GM21423 (cell line): ENCODE data around the gene LRIG2.
"Not testable (repeated sequence)": the region's sequence is repeated elsewhere in the genome, so short reads cannot be mapped to it uniquely, and the experiment has no call there.

Experiments
- ATAC-seq: cut with Tn5 transposase; IDR thresholded peaks from one replicate; pipeline ENCODE4 v1.9.1; 2021; ENCODE audit warnings: mild to moderate bottlenecking, moderate library complexity; ENCODE audit not compliant: unreplicated experiment

The LRIG2 gene, protein sequence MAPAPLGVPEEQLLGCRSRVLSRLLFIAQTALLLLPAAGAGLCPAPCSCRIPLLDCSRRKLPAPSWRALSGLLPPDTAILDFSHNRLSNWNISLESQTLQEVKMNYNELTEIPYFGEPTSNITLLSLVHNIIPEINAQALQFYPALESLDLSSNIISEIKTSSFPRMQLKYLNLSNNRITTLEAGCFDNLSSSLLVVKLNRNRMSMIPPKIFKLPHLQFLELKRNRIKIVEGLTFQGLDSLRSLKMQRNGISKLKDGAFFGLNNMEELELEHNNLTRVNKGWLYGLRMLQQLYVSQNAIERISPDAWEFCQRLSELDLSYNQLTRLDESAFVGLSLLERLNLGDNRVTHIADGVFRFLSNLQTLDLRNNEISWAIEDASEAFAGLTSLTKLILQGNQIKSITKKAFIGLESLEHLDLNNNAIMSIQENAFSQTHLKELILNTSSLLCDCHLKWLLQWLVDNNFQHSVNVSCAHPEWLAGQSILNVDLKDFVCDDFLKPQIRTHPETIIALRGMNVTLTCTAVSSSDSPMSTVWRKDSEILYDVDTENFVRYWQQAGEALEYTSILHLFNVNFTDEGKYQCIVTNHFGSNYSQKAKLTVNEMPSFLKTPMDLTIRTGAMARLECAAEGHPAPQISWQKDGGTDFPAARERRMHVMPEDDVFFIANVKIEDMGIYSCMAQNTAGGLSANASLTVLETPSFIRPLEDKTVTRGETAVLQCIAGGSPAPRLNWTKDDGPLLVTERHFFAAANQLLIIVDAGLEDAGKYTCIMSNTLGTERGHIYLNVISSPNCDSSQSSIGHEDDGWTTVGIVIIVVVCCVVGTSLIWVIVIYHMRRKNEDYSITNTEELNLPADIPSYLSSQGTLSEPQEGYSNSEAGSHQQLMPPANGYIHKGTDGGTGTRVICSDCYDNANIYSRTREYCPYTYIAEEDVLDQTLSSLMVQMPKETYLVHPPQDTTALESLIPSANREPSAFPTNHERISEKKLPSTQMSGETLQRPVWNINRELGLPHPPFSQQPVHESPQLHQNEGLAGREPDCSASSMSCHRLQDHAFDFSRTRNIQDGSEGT

DNA sequence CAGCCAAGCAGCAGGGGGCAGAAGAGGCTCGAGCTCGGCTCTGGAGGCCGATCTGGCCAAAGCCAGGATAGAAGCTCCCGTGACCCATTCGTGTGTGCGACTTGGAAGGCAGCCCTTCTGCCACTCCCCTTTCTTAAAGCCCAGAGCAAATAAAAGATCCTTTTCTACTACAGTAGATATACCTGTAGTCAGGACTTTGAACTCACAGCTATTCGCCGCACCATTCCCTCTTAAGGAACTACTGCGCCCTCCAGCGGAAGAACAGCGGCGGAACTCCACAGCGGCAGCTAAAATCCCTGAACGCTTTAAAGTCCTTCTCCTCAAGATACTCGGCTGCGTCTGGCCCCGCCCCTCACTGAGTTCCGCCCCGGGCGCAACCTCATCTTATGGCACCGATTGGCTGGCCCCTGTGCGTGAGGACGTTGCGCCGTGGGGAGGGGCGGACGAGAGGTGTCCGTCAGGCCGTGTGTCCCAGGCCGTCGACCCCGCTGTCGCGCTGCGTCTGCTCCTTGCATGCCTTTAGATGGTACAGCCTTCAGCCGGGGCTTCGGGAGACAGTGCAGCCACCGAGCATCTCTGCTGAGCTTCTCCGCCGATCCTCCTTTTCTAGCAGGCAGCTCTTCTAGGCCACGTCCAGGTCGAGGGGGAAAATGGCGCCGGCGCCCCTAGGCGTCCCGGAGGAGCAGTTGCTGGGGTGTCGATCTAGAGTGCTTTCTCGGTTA is at the start of gene LRIG2:
LRIG2 (plus strand) TSS at position 442 of the 722 bp plus-strand sequence; CDS start at position 651, 209 bp downstream.
- ATAC-seq, result peak; percentile 97

DNA sequence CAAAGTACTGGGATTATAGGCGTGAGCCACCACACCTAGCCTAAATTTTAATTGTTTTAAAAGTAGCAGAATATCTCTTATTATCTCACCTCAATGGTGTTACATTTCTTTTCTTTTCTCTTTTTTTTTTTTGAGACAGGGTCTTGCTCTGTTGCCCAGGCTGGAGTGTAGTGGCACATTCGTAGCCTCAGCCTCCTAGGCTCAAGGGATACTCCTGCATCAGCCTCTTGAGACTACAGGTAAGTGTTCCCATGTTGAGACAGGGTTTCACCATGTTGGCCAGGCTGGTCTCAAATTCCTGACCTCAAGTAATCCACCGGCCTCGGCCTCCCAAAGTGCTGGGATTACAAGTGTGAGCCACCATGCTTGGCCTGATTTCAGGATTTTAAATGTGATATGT is 49.7 kb upstream of the LRIG2 start:
- not testable (repeated sequence) for ATAC-seq

DNA sequence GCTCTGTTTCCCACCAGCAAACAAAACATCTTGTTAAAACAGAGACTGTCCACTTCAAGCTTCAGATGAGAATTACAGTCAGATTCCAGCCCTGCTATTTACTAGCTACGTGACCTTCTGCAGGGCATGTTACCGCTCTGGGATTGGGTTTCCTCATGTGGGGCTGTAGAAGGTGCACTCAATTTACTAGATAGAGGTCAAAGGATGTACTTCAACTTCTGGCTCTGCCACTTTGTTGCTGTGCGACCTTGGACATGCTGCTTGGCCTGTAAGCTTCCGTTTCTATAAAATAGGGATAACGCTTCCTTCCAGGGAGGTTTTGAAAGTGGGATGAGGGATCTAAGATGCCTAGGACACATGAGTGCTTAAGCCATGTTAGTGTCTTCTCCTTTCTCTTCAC is 46.0 kb upstream of the LRIG2 start:
- no peak for ATAC-seq

DNA sequence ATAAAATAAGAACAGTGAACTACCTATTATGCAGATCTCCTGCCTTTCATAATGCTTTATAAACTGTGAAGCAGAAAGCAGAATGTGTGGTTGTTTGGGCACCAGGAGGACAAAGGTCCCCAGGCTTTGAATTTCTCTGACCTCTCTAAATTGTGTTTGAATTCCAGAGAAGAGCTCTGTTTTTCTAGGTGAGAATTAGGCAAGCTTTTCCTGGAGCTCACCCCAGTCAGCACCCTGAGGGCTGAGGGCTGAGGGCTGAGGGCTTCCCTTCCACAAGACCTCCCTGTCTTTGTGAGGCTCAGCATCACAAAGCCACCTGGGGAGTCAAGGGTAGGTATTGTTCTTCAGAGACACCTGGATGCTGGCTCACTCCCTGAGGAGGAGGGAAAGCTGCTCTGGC is 45.5 kb upstream of the LRIG2 start:
- no peak for ATAC-seq

DNA sequence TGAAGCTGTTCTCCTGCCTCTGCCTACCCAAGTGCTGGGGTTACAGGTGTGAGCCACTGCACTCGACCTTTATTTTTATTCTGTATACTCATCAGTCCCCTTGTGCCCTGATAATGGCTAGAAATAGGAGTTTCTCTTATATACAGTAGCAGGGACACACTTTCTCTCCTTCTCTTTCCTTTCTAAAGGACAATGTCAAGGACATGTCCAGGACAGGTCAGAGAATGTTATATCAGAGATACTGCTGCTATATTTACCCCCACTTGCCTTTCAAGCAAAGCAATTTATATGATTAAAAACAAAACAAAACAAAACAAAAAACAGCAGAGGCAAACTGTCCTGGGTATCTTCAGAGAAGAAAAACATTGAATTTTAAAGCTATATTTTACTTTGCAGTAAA is 43.2 kb upstream of the LRIG2 start:
- ATAC-seq, result no peak

DNA sequence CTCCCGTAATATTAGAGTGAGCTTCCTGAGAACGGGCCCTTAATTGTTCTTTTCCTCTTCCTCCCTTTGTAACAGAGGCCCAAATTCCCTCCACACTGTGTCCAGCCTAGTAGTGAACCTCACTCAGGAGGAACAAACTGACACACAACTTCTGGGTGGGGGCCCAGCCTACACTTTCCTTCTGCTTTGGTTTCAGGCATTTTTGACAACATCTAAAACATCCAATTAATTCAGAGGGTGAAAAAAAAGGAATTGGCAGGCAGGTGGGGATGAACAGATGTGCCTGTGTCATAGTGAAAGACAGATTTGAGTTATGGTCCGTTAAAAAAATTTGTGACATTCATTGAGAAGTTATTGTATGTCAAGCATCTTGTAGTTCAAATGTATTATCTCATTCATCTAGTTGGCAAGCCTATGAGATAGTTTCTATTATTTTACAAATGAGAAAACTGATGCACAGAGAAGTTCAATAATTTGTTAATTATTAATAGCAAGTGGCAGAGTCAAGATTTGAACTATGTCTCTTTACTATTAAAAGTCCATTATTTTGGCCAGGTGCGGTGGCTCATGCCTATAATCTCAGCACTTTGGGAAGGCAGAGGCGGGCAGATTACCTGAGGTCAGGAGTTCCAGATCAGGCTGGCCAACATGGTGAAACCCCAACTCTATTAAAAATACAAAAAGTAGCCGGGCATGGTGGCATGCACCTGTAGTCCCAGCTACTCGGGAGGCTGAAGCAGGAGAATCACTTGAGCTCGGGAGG is 41.6 kb upstream of the LRIG2 start:
- peak; percentile 66 for ATAC-seq

DNA sequence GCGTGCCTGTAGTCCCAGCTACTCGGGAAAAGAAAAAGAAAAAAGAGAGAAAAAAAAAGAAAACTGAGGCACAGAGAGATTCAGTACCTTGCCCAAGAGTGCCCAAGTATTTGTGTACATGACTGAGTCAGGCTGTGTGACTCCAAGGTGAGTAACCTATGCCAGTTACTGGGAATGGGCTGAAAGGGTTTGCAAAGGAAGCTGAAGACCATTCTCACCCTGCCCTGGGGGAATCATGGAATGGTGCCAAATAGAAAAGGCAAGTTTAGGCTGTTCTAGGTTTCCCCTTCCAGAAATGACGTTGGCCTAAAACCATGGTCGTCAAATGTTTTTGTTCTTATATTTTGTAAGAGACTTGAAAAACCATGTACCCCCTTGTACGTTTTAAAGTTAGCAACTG is 37.9 kb upstream of the LRIG2 start:
- no peak for ATAC-seq

DNA sequence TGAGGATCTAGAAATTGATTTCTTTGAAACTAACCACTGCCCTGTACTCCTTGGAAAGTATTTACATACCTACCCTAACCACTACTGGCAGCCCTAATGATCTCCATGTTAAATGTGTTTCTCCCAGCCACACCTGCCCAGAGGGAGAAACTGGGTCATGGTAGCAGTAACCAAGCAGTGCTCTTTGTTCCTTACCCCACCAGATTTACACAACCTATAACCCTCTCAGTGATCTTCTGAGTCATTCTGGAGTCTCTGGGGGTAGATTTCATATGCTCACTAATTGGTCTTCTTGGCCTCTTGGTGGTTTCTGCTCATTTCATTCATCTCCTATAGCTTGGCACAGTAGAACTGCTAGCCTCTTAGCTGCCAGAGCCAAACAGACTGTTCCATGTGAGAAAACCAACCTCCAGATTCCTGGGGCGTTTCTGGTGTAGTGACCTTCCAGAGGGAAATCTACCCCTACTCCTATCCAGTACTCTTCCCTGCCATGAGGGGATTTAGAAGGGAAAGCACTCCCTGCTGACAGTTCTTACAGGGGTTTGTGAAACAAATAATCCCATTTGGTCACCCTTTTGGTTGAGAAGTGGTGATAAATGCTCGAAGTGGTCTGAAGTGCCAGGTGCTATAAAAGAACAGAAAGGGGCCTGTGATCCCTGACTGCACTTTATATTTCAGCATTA is 36.2 kb upstream of the LRIG2 start:
- no peak for ATAC-seq

DNA sequence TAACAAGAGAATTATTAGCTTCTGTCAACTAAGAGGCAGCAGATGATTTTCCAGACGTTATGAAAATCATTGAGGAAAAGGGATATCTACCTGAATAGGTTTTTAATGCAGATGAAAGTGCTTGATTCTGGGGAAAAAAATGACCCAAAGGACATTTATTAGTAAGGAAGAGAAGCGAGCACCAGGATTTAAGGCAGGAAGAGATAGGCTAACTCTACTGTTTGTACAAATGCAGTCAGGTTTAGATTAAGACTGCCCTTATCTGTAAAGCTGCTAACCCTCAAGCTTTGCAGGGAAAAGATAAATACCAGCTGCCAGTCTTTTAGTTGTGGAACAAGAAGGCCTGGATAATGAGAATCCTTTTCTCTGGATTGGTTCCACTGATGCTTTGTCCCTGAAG is 33.0 kb upstream of the LRIG2 start:
- no peak for ATAC-seq

DNA sequence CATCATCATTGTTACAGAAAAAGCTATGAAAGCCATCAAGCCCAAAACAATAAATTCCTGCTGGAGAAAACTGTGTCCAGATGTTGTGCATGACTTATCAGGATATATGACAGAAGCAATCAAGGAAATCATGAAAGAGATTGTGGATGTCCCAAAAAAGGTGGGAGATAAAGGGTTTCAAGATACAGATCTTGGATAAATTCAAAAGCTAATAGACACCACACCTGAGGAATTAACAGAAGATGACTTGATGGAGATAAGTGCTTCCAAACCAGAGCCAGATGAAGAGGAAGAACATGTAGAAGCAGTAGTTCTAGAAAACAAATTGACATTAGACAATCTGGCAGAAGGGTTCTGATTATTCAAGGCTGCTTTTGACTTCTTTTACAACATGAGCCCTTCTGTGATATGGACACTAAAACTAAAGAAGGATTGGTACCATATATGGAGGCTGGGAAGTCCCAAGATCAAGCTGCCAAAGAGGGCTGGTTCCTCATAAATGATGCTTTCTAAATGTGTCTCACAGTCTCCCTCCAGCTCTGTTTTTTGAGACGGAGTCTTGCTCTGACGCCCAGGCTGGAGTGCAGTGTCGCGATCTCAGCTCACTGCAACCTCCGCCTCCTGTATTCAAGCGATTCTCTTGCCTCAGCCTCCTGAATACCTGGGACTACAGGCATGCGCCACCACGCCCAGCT is 32.1 kb upstream of the LRIG2 start:
- ATAC-seq, result no peak

DNA sequence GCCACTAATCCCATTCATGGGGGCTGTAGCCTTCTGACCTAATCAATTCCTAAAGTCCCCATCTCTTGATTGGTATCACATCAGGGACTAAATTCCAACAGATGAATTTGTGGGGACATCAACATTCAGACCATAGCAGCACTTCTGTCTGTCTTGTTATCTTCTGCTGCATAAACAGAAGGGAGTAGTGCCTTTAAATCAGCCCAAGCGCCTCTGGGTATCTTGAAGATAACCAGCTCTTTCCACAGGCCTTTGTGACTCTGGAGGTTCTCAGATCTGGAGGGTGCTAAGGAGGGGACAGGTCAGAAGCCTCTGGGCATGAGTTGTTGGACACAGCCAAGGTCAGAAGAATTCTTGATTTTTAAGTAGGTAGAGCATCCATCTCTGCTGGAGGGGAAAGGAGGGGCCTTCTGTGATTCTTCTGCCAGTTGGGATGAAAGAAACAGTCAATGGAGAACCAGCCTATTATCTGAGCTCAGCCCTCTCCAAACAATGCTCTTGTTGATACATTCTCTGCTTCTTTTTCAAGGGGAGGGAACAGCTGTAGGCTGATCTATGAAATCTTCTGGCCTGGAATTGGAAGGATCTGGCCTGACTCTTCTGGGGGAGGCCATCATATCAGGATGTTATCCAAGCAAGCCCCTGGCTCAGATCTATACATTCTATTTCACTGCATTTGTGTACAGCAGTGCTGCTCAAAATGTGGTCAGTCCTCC is 31.3 kb upstream of the LRIG2 start:
- no peak for ATAC-seq

DNA sequence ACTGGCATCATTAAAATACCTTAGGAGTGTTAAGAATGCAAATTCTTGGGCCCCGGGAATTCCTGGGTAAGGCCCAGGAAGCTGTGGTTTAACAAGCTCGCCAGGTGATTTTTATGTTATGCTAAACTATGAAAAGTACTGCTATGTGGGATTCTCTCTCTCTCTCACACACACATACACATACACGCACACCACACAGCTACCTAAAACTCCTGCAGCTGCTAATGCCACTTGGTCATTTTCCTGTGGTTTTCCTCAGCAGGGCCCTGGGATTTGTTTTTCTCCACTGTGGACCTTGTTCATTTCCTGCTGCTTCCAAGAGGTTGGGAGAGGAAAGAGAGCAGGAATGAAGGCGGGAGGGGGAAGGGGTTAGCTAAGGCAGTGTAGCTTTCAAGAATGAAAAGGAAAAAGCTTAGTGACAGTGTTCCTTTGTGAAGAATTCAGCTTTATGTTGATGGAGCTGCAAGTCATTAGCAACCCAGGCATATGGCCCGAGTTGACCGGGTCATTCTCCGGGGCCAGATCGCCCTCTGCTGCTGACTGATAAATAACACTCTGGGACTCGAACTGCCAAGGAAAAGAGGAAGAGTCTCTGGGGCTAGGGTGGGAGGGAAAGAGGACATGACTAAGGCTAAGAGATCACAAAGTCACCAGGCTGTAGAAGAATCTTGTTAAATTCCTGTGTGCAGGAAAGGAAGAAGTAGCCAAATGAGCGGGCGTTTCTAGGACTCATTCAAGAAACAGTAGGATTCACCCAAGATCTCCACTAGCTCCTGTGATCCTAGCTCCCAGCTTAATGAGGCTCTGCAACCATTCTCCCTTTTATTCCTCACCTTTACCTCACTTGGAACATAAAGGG is 30.5 kb upstream of the LRIG2 start:
- ATAC-seq, result peak; percentile 73

DNA sequence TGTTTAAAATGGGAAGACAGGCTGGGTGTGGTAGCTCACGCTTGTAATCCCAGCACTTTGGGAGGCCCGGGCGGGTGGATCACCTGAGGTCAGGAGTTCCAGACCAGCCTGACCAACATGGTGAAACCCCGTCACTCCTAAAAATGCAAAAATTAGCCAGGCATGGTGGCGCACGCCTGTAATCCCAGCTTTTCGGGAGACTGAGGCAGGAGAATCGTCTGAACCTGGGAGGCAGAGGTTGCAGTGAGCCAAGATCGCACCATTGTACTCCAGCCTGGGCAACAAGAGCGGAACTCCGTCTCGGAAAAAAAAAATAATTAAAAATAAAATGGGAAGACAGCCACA is 29.9 kb upstream of the LRIG2 start:
- ATAC-seq, result not testable (repeated sequence)

DNA sequence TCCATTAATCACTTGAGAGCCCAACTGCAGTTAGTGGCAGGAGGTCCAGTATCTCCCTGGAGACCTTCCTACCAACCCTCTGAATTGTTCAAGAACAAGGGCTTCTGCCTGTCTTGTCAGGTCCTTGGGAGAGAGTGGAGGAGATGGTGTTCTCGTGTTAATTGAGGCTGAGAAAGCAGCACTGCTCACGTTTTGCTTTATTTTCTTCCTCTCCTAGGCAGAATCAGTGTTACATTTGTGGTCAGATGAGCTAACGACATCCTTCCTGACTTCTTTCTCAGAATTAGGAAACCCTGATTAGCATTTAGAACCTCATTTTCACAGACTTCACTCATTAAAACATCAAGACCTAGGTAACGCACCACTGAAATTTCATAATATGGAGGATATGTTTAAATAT is 26.4 kb upstream of the LRIG2 start:
- ATAC-seq, result no peak

DNA sequence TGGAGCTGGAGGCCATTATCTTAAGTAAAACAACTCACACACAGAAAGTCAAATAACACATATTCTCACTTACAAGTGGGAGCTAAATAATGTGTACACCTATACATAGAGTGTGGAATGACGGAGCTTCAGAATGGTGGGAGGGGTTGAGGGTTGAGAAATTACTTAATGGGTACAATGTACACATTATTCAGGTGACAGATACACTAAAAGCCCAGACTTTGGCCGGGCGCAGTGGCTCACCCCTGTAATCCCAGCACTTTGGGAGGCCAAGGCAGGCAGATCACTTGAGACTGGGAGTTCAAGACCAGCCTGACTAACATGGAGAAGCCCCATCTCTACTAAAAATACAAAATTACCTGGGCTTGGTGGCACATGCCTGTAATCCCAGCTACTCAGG is 24.9 kb upstream of the LRIG2 start:
- no peak for ATAC-seq

DNA sequence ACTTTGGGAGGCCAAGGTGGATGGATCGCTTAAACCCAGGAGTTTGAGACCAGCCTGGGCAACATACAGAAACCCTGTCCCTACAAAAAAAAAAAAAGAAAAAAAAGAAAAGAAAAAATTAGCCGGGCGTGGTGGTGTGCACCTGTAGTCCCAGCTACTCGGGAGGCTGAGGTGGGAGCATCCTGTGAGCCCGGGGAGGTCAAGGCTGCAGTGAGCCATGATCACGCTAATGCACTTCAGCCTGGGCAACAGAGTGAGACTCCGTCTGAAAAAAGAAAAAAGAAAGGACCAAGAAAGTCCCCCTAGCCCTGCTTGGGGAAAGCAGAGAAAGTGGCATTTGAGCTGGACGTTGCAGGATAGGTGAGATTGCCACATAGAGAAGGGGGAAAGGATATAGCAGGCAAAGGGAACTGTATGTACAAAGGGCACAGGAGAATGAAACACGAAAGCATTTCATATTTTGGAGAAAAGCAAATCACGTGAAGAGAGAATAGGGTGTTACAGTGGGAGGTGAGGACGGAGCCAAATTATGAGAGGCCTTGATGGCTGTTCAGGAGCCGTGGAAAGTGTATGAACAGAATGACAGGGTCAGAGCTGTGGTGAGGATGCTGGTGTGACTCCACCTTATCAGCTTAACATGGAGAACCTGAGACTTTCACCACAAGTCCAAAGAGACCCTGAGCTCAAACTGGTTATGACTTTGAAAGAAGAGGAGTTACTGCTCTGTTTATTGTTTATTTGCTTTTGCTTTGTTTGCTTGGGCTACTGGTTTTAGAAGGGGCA is 19.5 kb upstream of the LRIG2 start:
- no peak for ATAC-seq

DNA sequence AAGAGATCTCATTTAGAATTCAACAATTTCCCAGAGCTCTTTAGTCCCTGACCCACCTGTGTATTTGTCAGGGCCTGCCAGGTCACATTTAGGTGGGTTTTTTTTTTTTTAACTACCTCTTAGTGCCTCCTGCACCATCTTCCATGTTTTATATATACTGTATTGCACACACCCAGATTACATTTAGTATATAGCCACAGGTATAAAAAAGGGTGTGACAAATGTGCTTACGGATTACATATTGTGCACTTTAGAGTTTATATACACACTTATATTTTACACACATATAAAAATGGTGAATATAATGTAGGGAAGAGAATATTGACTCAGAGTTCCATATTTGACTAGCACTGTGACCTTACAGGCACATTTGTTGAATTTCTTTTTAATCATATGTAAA is 17.4 kb upstream of the LRIG2 start:
- ATAC-seq, result no peak
